C4-2B (cell line): ENCODE data around the gene EBI3.

ENCODE experiments used
- CTCF ChIP-seq: fragments of 450-650 bp; conservative IDR thresholded peaks from 2 replicates; pipeline ENCODE4 v1.5.1; 2017; ENCODE audit warnings: mild to moderate bottlenecking
- ZFX ChIP-seq: fragments of 450-650 bp; IDR thresholded peaks from 2 replicates; pipeline ENCODE4 v1.6.1; 2017

DNA sequence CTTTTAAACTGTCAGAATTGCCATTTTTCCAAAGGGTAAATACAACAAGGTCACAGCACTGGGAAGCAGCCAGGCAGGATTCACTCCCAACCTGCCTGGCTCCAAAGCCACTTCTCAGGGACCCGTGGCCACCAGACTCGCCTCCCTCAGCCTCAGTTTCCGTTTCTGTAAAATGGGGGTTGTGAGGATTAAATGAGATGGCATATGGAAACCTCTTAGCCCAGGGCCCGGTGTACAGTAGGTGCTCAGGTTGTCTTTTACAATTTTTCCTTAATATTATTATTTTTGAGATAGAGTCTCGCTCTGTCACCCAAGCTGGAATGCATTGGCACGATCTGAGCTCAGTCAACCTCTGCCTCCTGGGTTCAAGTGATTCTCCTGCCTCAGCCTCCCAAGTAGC, 27.7 kb downstream of the EBI3 start:
- TF ChIP-seq CTCF (no peak), ZFX (no peak)
